HG03039 (cell line): ENCODE data around the gene ASCC3.
"Not testable (repeated sequence)": the region's sequence is repeated elsewhere in the genome, so short reads cannot be mapped to it uniquely, and the experiment has no call there.

Source experiments
- ATAC-seq: cut with Tn5 transposase; IDR thresholded peaks from one replicate; pipeline ENCODE4 v1.9.1; 2021; ENCODE audit warnings: mild to moderate bottlenecking, moderate library complexity; ENCODE audit not compliant: unreplicated experiment

ASCC3 gene

GRCh38 chr6:100886076-100886475 is 4.9 kb upstream of the ASCC3 start:
- ATAC-seq = no peak

DNA sequence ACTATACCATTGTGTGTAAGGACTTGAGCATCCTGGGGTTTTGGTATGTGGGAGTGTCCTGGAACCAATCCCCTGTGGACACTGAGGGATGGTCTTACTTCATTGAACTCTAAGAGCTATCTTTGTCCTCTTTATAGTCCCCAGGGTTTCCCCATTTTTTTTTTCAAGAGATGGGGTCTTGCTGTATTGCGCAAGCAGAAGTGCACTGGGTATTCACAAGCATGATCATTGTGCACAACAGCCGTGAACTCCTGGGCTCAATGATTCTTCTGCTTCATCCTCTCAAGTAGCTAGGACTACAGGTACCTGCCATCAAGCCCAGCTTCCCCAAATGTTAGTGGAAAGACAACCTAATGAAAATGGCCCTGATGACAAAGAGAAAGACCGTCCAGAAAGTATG is 2.2 kb upstream of the ASCC3 start:
- ATAC-seq = no peak

- peak; percentile 3 for ATAC-seq
Measured at GRCh38 chr6:100881707-100882040, 545 bp upstream of the ASCC3 start.

GRCh38 chr6:100880149-100880852 is 828 bp downstream of the ASCC3 start:
- ATAC-seq = no peak

GRCh38 chr6:100879317-100879716 is 1.8 kb downstream of the ASCC3 start:
- no peak for ATAC-seq

- no peak for ATAC-seq
Measured at GRCh38 chr6:100877851-100878250, 3.3 kb downstream of the ASCC3 start.

GRCh38 chr6:100876251-100876650 is 4.9 kb downstream of the ASCC3 start:
- ATAC-seq = no peak

- no peak for ATAC-seq
Measured at GRCh38 chr6:100865525-100865924, 15.6 kb downstream of the ASCC3 start.

DNA sequence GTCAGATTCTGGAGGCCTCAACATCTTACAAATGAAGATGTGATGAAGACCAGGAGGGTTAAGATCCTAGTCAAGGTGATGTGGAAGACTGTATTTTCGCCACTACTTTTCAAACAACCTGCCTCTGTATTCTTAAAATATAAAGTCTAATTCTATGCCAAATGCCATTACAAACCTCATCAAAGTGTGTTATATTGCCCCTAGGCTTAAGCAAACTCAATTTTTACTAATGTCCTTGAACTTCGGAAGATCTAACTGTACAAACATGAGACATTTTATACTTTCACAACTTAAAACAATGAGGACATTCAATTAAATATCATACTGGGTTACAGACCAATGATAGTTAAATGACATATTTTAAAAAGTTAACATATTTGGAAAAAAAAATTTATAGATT is 19.1 kb downstream of the ASCC3 start:
- no peak for ATAC-seq

DNA sequence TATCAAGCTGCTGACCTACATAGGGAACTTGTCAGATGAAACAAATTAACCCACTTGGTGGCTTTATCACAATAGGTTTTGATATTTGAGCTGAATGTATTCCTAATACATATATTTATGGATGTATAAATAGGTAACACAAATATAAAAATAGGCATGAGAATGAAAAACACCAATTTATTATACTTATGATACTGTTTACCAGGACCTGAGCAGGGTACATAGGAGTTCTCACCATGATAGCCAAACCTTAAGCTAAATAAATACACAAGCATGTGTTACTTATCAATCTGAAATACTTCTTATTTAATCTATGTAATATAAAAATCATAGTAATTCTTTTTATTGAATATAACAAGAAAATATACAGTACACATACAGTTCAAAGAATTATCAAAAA is 25.0 kb downstream of the ASCC3 start:
- ATAC-seq = no peak

DNA sequence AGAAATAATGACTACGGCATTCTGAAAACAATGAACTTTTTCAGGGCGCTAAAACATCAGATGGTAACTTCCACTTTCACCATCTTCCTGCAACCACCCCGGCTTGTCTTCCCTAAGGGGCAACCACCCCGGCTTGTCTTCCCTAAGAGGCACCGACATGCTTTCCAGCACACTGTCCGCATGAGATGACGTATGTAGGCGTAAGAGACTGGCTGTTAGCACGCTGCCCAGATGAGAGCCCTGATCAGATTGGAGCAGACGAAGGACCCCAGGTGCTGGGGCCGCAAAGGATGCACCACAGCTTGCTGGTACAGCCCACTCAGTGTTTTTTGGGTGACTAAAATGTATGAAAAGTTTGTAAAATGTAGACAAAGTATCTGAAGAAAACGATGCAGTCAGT is 29.3 kb downstream of the ASCC3 start:
- ATAC-seq = no peak

DNA sequence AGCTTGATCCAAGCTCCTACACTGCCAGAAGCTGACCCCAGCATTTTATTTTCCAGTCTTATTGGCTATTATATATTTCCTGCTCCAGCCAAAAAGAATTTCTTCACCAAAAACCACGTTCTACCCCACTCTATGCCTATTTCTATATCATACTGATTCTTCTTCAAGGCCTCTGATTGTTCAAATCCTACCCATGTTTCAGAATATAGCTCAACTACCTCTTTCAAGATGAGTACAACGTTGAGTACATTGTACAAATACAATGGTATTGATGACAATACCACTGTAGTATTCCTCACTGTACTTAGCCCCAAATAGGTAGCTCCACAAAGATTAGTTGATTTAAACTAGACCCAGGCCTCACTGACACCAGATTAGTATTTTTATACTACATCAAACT is 31.0 kb downstream of the ASCC3 start:
- no peak for ATAC-seq

- no peak for ATAC-seq
Measured at GRCh38 chr6:100846276-100846675, 34.9 kb downstream of the ASCC3 start.

DNA sequence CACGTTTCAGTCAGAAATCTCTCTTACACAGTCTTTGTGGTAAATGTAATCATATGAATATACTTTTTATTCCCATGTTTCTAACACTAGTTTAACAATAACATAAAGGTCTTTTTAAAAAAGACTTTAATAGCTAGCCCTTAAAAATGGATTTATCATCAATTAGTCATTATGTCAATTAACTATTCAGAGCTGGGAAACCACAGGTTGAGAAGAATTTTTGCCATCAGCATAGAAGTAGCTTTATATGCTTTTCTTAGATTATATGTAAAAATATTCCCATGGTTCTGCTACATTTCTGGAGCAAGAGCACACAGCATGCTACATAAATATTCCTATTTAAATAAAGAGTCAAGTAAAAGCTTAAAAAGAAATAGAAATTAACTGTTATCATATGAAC is 35.5 kb downstream of the ASCC3 start:
- no peak for ATAC-seq

DNA sequence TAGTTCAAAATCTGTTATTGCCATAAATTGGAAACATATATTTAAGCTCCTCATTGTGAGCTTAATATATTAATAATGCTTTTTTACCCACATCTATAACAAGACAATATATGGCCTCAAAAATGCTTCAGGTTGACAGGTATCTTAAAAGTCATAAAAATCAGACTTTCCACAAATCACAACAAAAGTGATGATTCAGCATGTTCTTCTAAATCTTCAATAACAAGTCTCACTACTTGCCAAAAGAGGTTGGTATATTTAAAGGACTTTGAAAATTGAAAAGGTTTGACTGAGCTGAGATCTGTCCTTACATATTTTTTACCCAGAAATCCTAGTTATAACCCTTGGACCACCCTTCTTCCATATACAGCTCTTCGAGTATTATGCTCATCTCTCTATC is 41.7 kb downstream of the ASCC3 start:
- ATAC-seq = no peak

DNA sequence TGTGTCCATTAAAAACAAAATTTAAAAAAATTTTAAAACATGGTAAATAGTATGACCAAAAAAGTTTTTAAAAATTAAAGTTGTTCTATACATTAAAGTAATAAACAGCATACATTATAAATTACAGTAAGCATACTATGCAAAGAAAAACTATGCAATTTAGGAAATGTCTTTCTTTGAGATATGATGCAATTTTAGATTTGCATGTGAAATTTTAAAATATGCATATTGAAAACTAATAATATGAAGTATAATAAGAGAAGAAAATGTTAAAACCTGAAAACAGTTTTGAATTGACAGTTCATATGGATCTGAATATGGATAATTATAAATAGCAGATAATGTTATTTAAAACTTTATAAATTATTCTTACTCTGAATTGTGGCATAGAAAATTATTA is 43.1 kb downstream of the ASCC3 start:
- no peak for ATAC-seq

- ATAC-seq = no peak
Measured at GRCh38 chr6:100833972-100834574, 47.1 kb downstream of the ASCC3 start.

GRCh38 chr6:100829077-100829595 is 52.0 kb downstream of the ASCC3 start:
- not testable (repeated sequence) for ATAC-seq

GRCh38 chr6:100823041-100823440 is 58.1 kb downstream of the ASCC3 start:
- no peak for ATAC-seq

- no peak for ATAC-seq
Measured at GRCh38 chr6:100818066-100818465, 63.1 kb downstream of the ASCC3 start.

GRCh38 chr6:100810015-100810414 is 71.1 kb downstream of the ASCC3 start:
- ATAC-seq = no peak

- no peak for ATAC-seq
Measured at GRCh38 chr6:100809346-100809745, 71.8 kb downstream of the ASCC3 start.
